ENCODE results near the gene MYG1. TPM values are rescaled to one million over a fixed set of nuclear protein-coding genes. Genes with fewer than 3 reads are reported as not detected.

MYG1 gene
- total and polyA plus RNA-seq, 7 donors: 26.1 to 59.6 (median 53.6) TPM

DNA sequence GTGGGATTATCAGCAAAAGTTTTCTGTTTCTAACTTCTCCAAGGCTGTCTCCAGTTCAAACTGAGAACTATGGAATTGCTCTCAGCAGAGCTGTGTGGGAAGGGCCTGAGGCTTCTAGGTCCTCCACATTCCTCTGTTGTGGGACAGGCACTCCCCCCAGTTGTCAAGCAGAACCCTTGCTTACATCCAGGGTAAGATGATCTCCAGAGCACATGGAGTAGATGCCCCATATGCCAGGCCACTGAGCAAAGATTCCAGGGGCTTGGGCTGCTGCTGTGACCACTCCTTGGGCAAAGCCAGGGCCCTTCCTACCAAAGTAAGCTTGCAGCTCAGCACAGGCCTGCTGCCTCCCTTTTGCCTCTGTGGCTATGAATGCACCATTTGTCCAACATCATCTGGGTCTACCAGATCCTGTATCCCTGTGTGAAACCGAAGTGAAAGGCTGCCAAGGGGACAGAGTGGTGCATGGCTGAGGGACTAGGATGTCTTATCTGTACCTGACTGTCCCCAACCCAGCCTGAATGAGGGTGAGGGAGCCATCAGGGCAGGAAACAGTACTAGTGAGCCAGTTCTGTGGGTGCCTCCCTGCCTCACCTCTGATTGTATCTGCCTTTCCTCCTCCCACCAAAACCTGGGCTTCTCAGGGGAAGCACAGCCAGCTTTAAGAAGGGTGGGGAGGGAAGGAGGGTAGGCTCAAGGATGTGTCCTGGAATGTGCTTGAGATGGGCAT, 44.5 kb upstream of the MYG1 start:
- intact Hi-C loops (cut with DNase I): no loop called here
- Histone ChIP-seq H3K4me3 (no peak overlapping the region), H3K4me1 (peaks cover 0 to 41% (median 27%) of the 10 kb centered on the region in 4 donors), H3K36me3 (peaks cover 7 to 26% (median 8%) of the 10 kb centered on the region in 4 donors), H3K9me3 (no peaks in the 10 kb centered on the region), H3K27me3 (no peaks in the 10 kb centered on the region), H3K27ac (no peak overlapping the region)
- 92 to 95% methylated on average over 1 of the region's 1 CpG for WGBS, 2 donors
- DNase-seq: no peak
- no peak for TF ChIP-seq EP300 (IDR thresholded peaks at IDR 0.05)
- TF ChIP-seq, protein P1, sequence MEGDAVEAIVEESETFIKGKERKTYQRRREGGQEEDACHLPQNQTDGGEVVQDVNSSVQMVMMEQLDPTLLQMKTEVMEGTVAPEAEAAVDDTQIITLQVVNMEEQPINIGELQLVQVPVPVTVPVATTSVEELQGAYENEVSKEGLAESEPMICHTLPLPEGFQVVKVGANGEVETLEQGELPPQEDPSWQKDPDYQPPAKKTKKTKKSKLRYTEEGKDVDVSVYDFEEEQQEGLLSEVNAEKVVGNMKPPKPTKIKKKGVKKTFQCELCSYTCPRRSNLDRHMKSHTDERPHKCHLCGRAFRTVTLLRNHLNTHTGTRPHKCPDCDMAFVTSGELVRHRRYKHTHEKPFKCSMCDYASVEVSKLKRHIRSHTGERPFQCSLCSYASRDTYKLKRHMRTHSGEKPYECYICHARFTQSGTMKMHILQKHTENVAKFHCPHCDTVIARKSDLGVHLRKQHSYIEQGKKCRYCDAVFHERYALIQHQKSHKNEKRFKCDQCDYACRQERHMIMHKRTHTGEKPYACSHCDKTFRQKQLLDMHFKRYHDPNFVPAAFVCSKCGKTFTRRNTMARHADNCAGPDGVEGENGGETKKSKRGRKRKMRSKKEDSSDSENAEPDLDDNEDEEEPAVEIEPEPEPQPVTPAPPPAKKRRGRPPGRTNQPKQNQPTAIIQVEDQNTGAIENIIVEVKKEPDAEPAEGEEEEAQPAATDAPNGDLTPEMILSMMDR (IDR thresholded peaks at IDR 0.05): no peak

- DNase-seq: no peak
- Histone ChIP-seq H3K36me3 (peaks cover 7 to 26% (median 8%) of the 10 kb centered on the region in 4 donors), H3K9me3 (no peaks in the 10 kb centered on the region), H3K4me1 (peaks cover 0 to 34% (median 22%) of the 10 kb centered on the region in 4 donors), H3K27me3 (no peaks in the 10 kb centered on the region), H3K27ac (no peak overlapping the region), H3K4me3 (no peak overlapping the region)
- WGBS, 2 donors: 63 to 92% methylated on average over 3 of the region's 3 CpGs
- TF ChIP-seq, protein P1 (IDR thresholded peaks at IDR 0.05): no peak
- TF ChIP-seq POLR2AphosphoS5 (IDR thresholded peaks at IDR 0.05) (no peak), EP300 (IDR thresholded peaks at IDR 0.05) (no peak), POLR2A (IDR thresholded peaks at IDR 0.05) (no peak)
- intact Hi-C loops (cut with DNase I): no loop called here
Measured at GRCh38 chr12:53255996-53256395, 43.5 kb upstream of the MYG1 start.

- H3K27me3 ChIP-seq: no peaks in the 10 kb centered on the region
- no peak overlapping the region for H3K4me3 ChIP-seq
- TF ChIP-seq EP300 (IDR thresholded peaks at IDR 0.05): no peak
- TF ChIP-seq POLR2A (IDR thresholded peaks at IDR 0.05): no peak
- TF ChIP-seq, protein P1 (IDR thresholded peaks at IDR 0.05): no peak
- no peak for TF ChIP-seq POLR2AphosphoS5 (IDR thresholded peaks at IDR 0.05)
- intact Hi-C loops (cut with DNase I): no loop called here
- peaks cover 3 to 18% (median 4%) of the 10 kb centered on the region in 4 donors for H3K36me3 ChIP-seq
- H3K4me1 ChIP-seq: peaks cover 0 to 11% (median 2%) of the 10 kb centered on the region in 4 donors
- WGBS, 2 donors: 71 to 80% methylated on average over 7 of the region's 7 CpGs
- H3K27ac ChIP-seq: no peak overlapping the region
- DNase-seq: no peak
- no peaks in the 10 kb centered on the region for H3K9me3 ChIP-seq
Measured at GRCh38 chr12:53258541-53259539, 40.7 kb upstream of the MYG1 start.

DNA sequence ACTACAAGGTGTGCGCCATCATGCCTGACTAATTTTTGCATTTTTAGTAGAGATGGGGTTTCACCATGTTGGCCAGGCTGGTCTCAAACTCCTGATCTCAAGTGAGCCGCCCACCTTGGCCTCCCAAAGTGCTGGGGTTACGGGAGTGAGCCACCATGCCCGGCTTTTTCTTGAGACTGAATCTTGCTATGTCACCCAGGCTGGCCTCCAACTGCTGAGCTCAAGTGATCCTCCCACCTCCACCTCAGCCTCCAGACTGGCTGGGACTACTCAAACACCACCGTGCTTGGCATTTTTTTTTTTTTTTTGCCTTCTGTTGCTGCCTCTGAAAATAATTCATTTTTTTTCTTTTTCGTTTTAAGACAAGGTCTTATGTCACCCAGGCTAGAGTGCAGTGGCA, 39.6 kb upstream of the MYG1 start:
- H3K9me3 ChIP-seq: no peaks in the 10 kb centered on the region
- no peak overlapping the region for H3K4me3 ChIP-seq
- H3K27ac ChIP-seq: no peak overlapping the region
- H3K36me3 ChIP-seq: peaks cover 0 to 7% (median 0%) of the 10 kb centered on the region in 4 donors
- no peak for TF ChIP-seq EP300 (IDR thresholded peaks at IDR 0.05)
- intact Hi-C loops (cut with DNase I): no loop called here
- 92 to 95% methylated on average over 6 of the region's 6 CpGs for WGBS, 2 donors
- no peaks in the 10 kb centered on the region for H3K27me3 ChIP-seq
- no peak for DNase-seq
- H3K4me1 ChIP-seq: peaks cover 0 to under 1% (median 0%) of the 10 kb centered on the region in 4 donors

DNA sequence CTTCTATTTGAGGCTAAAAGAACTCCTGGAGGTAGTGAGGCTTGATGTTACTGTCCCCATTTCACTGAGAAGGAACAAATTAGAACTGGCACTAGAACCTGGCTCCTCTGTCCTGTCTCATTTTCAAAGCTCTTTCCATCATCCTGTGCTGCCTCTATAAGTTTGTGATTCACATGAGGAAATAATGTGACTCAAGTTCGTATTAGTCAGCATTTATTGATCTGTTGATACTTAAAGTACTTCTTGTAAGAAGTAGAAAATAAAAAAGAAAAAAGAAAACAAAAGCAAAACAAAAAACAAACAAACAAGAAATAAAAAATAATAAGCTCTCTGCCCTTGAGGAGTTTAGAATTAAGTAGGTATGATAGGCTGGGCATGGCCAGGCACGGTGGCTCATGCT, 33.7 kb upstream of the MYG1 start:
- no peak for TF ChIP-seq POLR2AphosphoS5 (IDR thresholded peaks at IDR 0.05)
- TF ChIP-seq EP300 (IDR thresholded peaks at IDR 0.05): no peak
- no peak for TF ChIP-seq POLR2A (IDR thresholded peaks at IDR 0.05)
- TF ChIP-seq, protein P1 (IDR thresholded peaks at IDR 0.05): no peak
- H3K36me3 ChIP-seq: no peaks in the 10 kb centered on the region
- no peaks in the 10 kb centered on the region for H3K27me3 ChIP-seq
- H3K9me3 ChIP-seq: no peaks in the 10 kb centered on the region
- intact Hi-C loops (cut with DNase I): no loop called here
- no peak overlapping the region for H3K27ac ChIP-seq
- no peak overlapping the region for H3K4me3 ChIP-seq
- 82 to 92% methylated on average over 2 of the region's 2 CpGs for WGBS, 2 donors
- DNase-seq: no peak
- peaks cover 0 to 15% (median 8%) of the 10 kb centered on the region in 4 donors for H3K4me1 ChIP-seq

All from sigmoid colon (tissue), 7 donors.